RPMI7951 (cell line): ENCODE results near the gene PRKCA. TPM values are rescaled to one million over a fixed set of nuclear protein-coding genes. Genes with fewer than 3 reads are reported as not detected.
A peak's percentile ranks its signal among the peaks of the same experiment; 100 is the strongest.
"Not testable (repeated sequence)": the region's sequence is repeated elsewhere in the genome, so short reads cannot be mapped to it uniquely, and the experiment has no call there.

Experiments used
- DNase-seq: peaks from one replicate; pipeline ENCODE4 v3.0.0-alpha.2; 2012; ENCODE audit warnings: low read depth
- total RNA-seq: library from RNA; depleted of rRNA; stranded (reverse); fragments of >200 nt; shearing (Covaris generic); gene quantifications from 2 replicates; pipeline ENCODE4 v1.2.3, GENCODE V29; 2014

Gene PRKCA
- total RNA-seq, 1 experiment from 2014 or later = 11.9 TPM

GRCh38 chr17:66488864-66489263 lies 186.5 kb downstream of the PRKCA start:
- no peak for DNase-seq

- not testable (repeated sequence) for DNase-seq
Observed at GRCh38 chr17:66489576-66489975, 187.2 kb downstream of the PRKCA start.

- no peak for DNase-seq
Observed at GRCh38 chr17:66491213-66491612, 188.8 kb downstream of the PRKCA start.

GRCh38 chr17:66491665-66492064 lies 189.3 kb downstream of the PRKCA start:
- DNase-seq = no peak

- DNase-seq = no peak
Observed at GRCh38 chr17:66492080-66492479, 189.7 kb downstream of the PRKCA start.

- no peak for DNase-seq
Observed at GRCh38 chr17:66492561-66493005, 190.2 kb downstream of the PRKCA start.

GRCh38 chr17:66493283-66494019 lies 191.0 kb downstream of the PRKCA start:
- peak; percentile 83 for DNase-seq

- peak; percentile 93 for DNase-seq
Observed at GRCh38 chr17:66494023-66494803, 191.8 kb downstream of the PRKCA start.

GRCh38 chr17:66495035-66495434 lies 192.6 kb downstream of the PRKCA start:
- no peak for DNase-seq

GRCh38 chr17:66496306-66496705 lies 193.9 kb downstream of the PRKCA start:
- DNase-seq = no peak

- DNase-seq = no peak
Observed at GRCh38 chr17:66498580-66498979, 196.2 kb downstream of the PRKCA start.

GRCh38 chr17:66506641-66507040 lies 204.2 kb downstream of the PRKCA start:
- DNase-seq = no peak

GRCh38 chr17:66507103-66507923 lies 204.9 kb downstream of the PRKCA start:
- peak; percentile 68 for DNase-seq

GRCh38 chr17:66507982-66508760 lies 205.8 kb downstream of the PRKCA start:
- DNase-seq = no peak

- DNase-seq = peak; percentile 75
Observed at GRCh38 chr17:66508896-66509844, 206.8 kb downstream of the PRKCA start.

GRCh38 chr17:66509926-66510325 lies 207.5 kb downstream of the PRKCA start:
- DNase-seq = no peak

GRCh38 chr17:66511135-66511534 lies 208.7 kb downstream of the PRKCA start:
- no peak for DNase-seq

- DNase-seq = no peak
Observed at GRCh38 chr17:66514227-66514806, 211.9 kb downstream of the PRKCA start.

- no peak for DNase-seq
Observed at GRCh38 chr17:66515974-66516373, 213.6 kb downstream of the PRKCA start.
